Activated CD8-positive, alpha-beta memory T cell treated with anti-CD3 and anti-CD28 coated beads for 36 hours (primary cell): ENCODE data around the gene CORO7. TPM values are rescaled to one million over a fixed set of nuclear protein-coding genes. Genes with fewer than 3 reads are reported as not detected.
"Not testable (repeated sequence)": the region's sequence is repeated elsewhere in the genome, so short reads cannot be mapped to it uniquely, and the experiment has no call there.

ENCODE experiments used
- CTCF ChIA-PET: fragments of 350-600 bp; sonication (Branson Sonifier 250); formaldehyde crosslinking; loops from one replicate; lab custom pipeline; 2021; ENCODE audit warnings: antibody characterized with exemption; lab: Charles Lee
- POLR2A ChIA-PET: fragments of 350-600 bp; sonication (Branson Sonifier 250); formaldehyde crosslinking; loops from one replicate; lab custom pipeline; 2021; ENCODE audit warnings: antibody characterized with exemption; lab: Charles Lee
- total RNA-seq, 2 experiments: library from RNA; stranded (reverse); gene quantifications; one replicate each; pipeline ENCODE4 v1.2.3, GENCODE V29; 2021

Gene CORO7
- total RNA-seq, 2 experiments from 2014 or later = 80.2 to 86.3 TPM

- CTCF ChIA-PET = interaction anchor here (1.0 to 1.9 kb wide), 2 partner anchors 44 to 49 kb away, joined by 3 to 7 read pairs; no protein-coding TSS in a partner anchor
- POLR2A ChIA-PET = no interaction called here
Observed at GRCh38 chr16:4353675-4354074, 62.7 kb downstream of the CORO7 start.

- ChIA-PET POLR2A (no interaction called here), CTCF (no interaction called here)
Observed at GRCh38 chr16:4352843-4353242, 63.6 kb downstream of the CORO7 start.

GRCh38 chr16:4351880-4352279 lies 64.5 kb downstream of the CORO7 start:
- ChIA-PET POLR2A (interaction anchor here (0.7 to 1.3 kb wide), 2 partner anchors 20 to 45 kb away, joined by 3 read pairs; no protein-coding TSS in a partner anchor), CTCF (interaction anchor here (0.6 to 2.5 kb wide), 5 partner anchors 22 to 553 kb away, joined by 3 to 13 read pairs (median 6); no protein-coding TSS in a partner anchor)

GRCh38 chr16:4350787-4351659 lies 65.4 kb downstream of the CORO7 start, which contains the start of gene PAM16:
Gene PAM16 (minus strand): TSS chr16:4351321. CDS start chr16:4351234, 87 bp downstream.
- ChIA-PET CTCF (interaction anchor here (0.6 to 2.5 kb wide), 8 partner anchors 21 to 99 kb away, joined by 3 to 13 read pairs (median 4); no protein-coding TSS in a partner anchor), POLR2A (interaction anchor here (0.6 to 1.3 kb wide), 5 partner anchors 19 to 1226 kb away, joined by 3 to 5 read pairs (median 3); partner anchors contain the start of genes ANKS3 and DNAAF8)

GRCh38 chr16:4350365-4350786 lies 66.0 kb downstream of the CORO7 start:
- POLR2A ChIA-PET = interaction anchor here (0.7 to 1.2 kb wide), 2 partner anchors 22 to 384 kb away, joined by 3 to 5 read pairs; partner anchors contain the start of genes ANKS3 and DNAAF8
- CTCF ChIA-PET = interaction anchor here (0.6 to 2.5 kb wide), 7 partner anchors 38 to 197 kb away, joined by 3 to 13 read pairs (median 4); no protein-coding TSS in a partner anchor

GRCh38 chr16:4349332-4349731 lies 67.1 kb downstream of the CORO7 start:
- POLR2A ChIA-PET = interaction anchor here (0.9 kb wide), 1 partner anchor 65 kb away, joined by 4 read pairs; no protein-coding TSS in a partner anchor
- CTCF ChIA-PET = interaction anchor here (1.0 to 2.8 kb wide), 5 partner anchors 10 to 66 kb away, joined by 3 to 13 read pairs (median 4); no protein-coding TSS in a partner anchor

- ChIA-PET CTCF (interaction anchor here (1.2 to 2.8 kb wide), 3 partner anchors 11 to 59 kb away, joined by 3 to 13 read pairs (median 5); no protein-coding TSS in a partner anchor), POLR2A (interaction anchor here (0.6 kb wide), 2 partner anchors 10 to 12 kb away, joined by 3 read pairs; no protein-coding TSS in a partner anchor)
Observed at GRCh38 chr16:4347765-4348509, 68.5 kb downstream of the CORO7 start.

GRCh38 chr16:4347010-4347409 lies 69.4 kb downstream of the CORO7 start:
- POLR2A ChIA-PET = no interaction called here
- CTCF ChIA-PET = interaction anchor here (1.2 to 2.8 kb wide), 3 partner anchors 12 to 58 kb away, joined by 3 to 13 read pairs (median 5); no protein-coding TSS in a partner anchor

- ChIA-PET POLR2A (no interaction called here), CTCF (interaction anchor here (0.7 to 1.9 kb wide), 2 partner anchors 16 to 57 kb away, joined by 3 to 5 read pairs; no protein-coding TSS in a partner anchor)
Observed at GRCh38 chr16:4345836-4346781, 70.3 kb downstream of the CORO7 start.

GRCh38 chr16:4344983-4345835 lies 71.2 kb downstream of the CORO7 start:
- POLR2A ChIA-PET = no interaction called here

GRCh38 chr16:4344300-4344982 lies 72.0 kb downstream of the CORO7 start:
- CTCF ChIA-PET = interaction anchor here (1.0 to 1.1 kb wide), 3 partner anchors 15 to 55 kb away, joined by 3 read pairs; no protein-coding TSS in a partner anchor
- POLR2A ChIA-PET = not testable (repeated sequence)

More at GRCh38 chr16:4344983-4345835, 71.2 kb downstream of the CORO7 start:
- CTCF ChIA-PET = interaction anchor here (0.7 to 1.0 kb wide), 2 partner anchors 15 to 56 kb away, joined by 3 read pairs; no protein-coding TSS in a partner anchor

GRCh38 chr16:4342866-4343744 lies 73.3 kb downstream of the CORO7 start:
- CTCF ChIA-PET = interaction anchor here (1.0 to 1.1 kb wide), 2 partner anchors 14 to 34 kb away, joined by 3 read pairs; no protein-coding TSS in a partner anchor
- POLR2A ChIA-PET = no interaction called here

GRCh38 chr16:4341250-4341649 lies 75.1 kb downstream of the CORO7 start:
- ChIA-PET POLR2A (no interaction called here), CTCF (interaction anchor here (0.5 to 1.6 kb wide), 5 partner anchors 10 to 93 kb away, joined by 3 to 5 read pairs (median 3); partner anchors contain the start of gene TFAP4)

GRCh38 chr16:4340443-4340842 lies 76.0 kb downstream of the CORO7 start:
- ChIA-PET CTCF (interaction anchor here (1.0 to 1.6 kb wide), 5 partner anchors 9 to 67 kb away, joined by 3 to 5 read pairs (median 3); partner anchors contain the start of gene TFAP4), POLR2A (no interaction called here)

GRCh38 chr16:4339909-4340308 lies 76.5 kb downstream of the CORO7 start:
- ChIA-PET CTCF (interaction anchor here (1.3 to 1.5 kb wide), 2 partner anchors 12 to 14 kb away, joined by 3 to 4 read pairs; no protein-coding TSS in a partner anchor), POLR2A (no interaction called here)
